NCI-H748 (cell line): Measurements from ENCODE around the gene NMBR.
"Not testable (repeated sequence)": the region's sequence is repeated elsewhere in the genome, so short reads cannot be mapped to it uniquely, and the experiment has no call there.

Experiments used
- DNase-seq: peaks from one replicate; lab custom pipeline; 2025; ENCODE audit not compliant: unreplicated experiment; lab: John Stamatoyannopoulos, UW

NMBR gene

DNA sequence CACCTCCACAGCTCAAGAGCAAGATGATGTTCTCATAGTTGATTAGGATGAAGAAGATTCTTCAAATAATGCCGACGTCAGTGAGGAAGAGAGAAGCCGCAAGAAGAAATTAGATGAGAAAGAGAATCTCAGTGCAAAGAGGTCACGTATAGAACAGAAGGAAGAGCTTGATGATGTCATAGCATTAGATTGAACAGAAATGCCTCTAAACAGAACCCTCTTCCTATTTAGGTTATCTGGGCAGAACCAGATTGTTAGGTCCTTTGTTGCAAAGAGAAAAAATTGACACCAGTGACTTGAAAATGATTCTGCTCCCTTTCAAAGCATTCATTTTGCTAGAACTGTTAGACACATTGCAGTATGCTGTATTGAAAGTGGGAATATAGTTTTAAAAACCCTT, 84.1 kb downstream of the NMBR start:
- DNase-seq = not testable (repeated sequence)

DNA sequence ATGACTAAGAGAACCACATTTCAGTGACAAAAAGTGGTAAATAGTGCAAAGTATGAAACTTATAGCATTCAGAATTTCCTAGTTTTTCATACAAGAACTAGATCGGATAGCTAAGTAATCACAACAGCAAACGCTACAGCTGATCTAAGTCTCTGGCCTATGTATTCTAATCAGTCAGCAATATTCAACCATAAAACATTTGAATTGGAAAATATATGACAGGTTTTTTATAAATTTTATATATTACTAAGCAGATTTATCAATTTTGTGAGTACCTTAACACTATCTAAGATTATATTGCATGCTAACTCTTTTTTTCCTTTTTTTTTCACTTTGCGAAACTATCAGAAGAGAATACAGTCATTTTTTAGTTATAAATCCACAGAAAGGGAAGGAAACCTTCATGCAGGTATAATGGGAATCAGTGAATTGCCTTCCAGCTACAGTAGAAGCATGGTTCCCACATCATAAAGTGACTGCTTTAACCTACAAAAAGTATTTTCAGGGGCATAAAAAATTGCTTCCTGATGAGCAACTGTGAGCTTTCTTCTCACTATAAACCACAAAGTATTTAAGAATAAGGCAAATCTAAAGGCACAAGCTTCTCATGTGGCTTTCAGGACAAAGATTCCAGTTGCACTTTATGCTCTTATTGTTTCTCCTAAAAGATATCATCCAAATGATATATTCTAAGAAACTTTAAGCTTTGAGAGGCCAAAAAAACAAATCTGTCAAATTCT, 88.2 kb downstream of the NMBR start:
- no peak for DNase-seq

DNA sequence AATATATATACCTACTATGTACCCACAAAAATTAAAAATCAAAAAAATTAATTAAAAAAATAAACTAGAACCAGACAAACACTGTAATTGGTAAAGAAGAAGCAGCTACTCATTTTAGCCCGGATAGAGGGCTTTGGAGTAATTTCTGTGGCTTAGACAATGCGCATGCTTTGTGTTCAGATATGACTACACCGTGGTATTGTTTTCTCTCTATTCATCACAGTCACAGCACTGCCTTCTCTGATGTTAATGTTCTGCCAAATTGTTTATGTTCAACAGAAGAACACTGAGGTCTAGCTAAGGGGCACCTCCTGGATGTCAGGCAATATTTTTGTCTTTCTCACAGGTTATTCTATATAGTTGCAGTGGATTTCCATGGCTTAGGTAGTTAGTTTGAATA, 91.7 kb downstream of the NMBR start:
- no peak for DNase-seq

DNA sequence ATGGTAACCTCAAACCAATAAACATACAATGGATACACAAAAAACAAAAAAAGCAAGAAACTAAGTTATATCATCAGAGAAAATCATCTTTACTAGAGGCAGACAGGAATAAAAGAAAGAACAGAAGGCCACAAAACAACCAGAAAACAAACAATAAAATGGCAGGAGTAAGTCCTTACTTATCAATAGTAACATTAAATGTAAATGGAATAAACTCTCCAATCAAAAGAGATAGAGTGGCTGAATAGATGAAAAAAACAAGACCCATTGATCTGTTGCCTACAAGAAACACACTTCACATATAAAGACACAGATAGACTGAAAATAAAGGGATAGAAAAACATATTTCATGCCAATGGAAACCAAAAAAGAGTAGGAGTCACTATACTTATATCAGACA, 95.5 kb downstream of the NMBR start:
- DNase-seq = no peak

DNA sequence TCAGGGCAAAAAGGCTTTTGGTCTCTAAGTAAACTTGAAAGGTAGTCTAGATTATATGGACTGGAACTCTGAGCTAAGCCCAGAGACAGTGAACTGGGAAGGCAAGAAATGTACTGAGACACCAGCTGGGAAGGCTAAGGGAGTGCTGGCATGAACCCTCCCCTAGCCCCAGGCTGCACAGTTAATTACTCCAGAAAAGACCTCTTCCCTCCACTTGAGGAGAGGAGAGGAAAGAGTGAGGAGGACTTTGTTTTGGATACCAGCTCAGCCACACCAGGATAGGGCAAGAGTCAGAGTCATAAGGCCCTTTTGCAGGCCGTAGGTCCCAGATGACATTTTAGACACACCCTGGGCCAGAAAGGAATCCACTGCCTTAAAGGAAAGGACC, 98.3 kb downstream of the NMBR start:
- DNase-seq = no peak

GRCh38 chr6:142047934-142048592, 98.9 kb downstream of the NMBR start:
- DNase-seq = no peak

GRCh38 chr6:142045380-142046278, 101.3 kb downstream of the NMBR start:
- peak; percentile 9 for DNase-seq

GRCh38 chr6:142035890-142036289, 111.0 kb downstream of the NMBR start:
- DNase-seq = no peak

GRCh38 chr6:142031035-142031434, 115.9 kb downstream of the NMBR start:
- no peak for DNase-seq

DNA sequence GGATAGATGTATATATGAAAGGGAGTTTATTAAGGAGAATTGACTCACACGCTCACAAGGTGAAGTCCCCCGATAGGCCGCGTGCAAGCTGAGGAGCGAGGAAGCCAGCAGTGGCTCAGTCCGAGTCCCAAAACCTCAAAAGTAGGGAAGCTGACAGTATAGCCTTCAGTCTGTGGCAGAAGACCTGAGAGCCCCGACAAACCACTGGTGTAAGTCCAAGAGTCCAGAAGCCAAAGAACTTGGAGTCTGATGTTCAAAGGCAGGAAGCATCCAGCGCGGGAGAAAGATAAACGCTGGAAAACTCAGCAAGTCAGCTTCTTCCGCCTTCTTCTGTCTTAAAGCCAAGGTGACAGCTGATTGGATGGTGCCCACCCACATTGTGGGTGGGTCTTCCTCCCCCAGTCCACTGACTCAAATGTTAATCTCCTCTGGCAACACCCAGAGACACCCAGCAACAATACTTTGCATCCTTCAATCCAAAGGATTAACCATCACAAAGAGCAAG, 116.8 kb downstream of the NMBR start:
- DNase-seq = no peak

- no peak for DNase-seq
Observed at GRCh38 chr6:142028527-142028926, 118.4 kb downstream of the NMBR start.

GRCh38 chr6:142027804-142028203, 119.1 kb downstream of the NMBR start:
- DNase-seq = not testable (repeated sequence)

- no peak for DNase-seq
Observed at GRCh38 chr6:142027074-142027473, 119.8 kb downstream of the NMBR start.

DNA sequence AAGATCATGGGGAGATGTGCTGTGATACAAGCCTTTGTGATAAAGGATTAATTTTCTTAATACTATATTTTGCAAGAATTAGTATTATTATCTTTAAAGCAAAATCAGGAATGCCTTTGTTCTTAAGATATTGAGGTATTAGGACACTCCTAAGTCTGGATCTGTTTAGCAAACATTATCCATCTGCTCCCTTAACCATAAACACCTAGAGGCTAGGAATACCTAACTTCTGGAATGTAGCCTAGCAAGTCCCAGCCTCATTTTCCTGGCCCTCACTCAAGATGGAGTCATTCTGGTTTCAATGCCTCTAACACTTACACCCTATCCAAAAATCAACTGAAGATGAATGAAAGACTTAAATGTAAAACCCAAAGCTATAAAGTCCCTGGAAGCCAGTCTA, 120.5 kb downstream of the NMBR start:
- DNase-seq = no peak
